Body of pancreas (tissue), 4 donors: ENCODE results near the gene CDH2.

ENCODE experiments used
- POLR2A ChIP-seq, 3 donors: fragments of 450-650 bp; IDR thresholded peaks; one replicate each; pipeline ENCODE4 v1.6.1; 2016; ENCODE audit warnings: antibody characterized with exemption in 3 of 3, mild to moderate bottlenecking in 2 of 3
- TF ChIP-seq, protein P1 (sequence below), 7 experiments: fragments of 450-650 bp in 4 of 7; fragments of 200-600 bp in 3 of 7; sonication (generic) in 3 of 7; IDR thresholded peaks; one replicate each; pipeline ENCODE4 v1.5.1; 2016 to 2019; ENCODE audit warnings: antibody characterized with exemption in 7 of 7

DNA sequence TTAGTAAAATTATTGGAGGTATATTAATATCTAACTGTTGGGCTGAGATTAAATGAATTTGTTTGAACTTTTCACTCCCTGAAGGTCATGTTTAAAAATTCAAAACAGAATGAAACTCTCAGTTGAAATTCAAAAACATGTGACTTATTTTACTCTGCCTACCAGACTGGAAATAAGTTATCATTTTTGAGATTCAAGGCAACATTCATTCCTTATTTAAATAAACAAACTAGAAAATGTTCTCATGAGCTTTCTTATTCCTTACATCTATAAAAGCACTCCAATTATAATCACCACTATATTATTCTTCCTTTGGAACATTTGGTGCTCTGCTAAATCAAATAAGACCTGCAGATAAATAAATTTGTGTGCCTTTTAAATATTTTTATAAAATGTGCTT, 217.8 kb downstream of the CDH2 start:
- TF ChIP-seq, protein P1, sequence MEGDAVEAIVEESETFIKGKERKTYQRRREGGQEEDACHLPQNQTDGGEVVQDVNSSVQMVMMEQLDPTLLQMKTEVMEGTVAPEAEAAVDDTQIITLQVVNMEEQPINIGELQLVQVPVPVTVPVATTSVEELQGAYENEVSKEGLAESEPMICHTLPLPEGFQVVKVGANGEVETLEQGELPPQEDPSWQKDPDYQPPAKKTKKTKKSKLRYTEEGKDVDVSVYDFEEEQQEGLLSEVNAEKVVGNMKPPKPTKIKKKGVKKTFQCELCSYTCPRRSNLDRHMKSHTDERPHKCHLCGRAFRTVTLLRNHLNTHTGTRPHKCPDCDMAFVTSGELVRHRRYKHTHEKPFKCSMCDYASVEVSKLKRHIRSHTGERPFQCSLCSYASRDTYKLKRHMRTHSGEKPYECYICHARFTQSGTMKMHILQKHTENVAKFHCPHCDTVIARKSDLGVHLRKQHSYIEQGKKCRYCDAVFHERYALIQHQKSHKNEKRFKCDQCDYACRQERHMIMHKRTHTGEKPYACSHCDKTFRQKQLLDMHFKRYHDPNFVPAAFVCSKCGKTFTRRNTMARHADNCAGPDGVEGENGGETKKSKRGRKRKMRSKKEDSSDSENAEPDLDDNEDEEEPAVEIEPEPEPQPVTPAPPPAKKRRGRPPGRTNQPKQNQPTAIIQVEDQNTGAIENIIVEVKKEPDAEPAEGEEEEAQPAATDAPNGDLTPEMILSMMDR (IDR thresholded peaks at IDR 0.05) = no peak
- TF ChIP-seq POLR2A (IDR thresholded peaks at IDR 0.05) = no peak
